Bronchial epithelial cell (primary cell): ENCODE results near the gene PARL. TPM values are rescaled to one million over a fixed set of nuclear protein-coding genes. Genes with fewer than 3 reads are reported as not detected.
A peak's percentile ranks its signal among the peaks of the same experiment; 100 is the strongest.

Source experiments
- DNase-seq: peaks from one replicate; pipeline ENCODE4 v3.0.0-alpha.2; 2010; ENCODE audit warnings: low read depth
- FAIRE-seq: peaks from 2 replicates; lab custom pipeline; 2011; peaks lifted over from hg19 to GRCh38; lab: Jason Lieb, UNC
- H3K27me3 ChIP-seq: 2 replicates; pipeline ENCODE4 v1.5.1; 2011; ENCODE audit warnings: low read length; ENCODE audit not compliant: control insufficient read depth, insufficient read depth
- H3K36me3 ChIP-seq: 2 replicates; pipeline ENCODE4 v1.5.1; 2011; ENCODE audit warnings: low read length; ENCODE audit not compliant: control insufficient read depth, insufficient read depth
- H3K4me3 ChIP-seq: 2 replicates; pipeline ENCODE4 v1.5.1; 2011; ENCODE audit warnings: mild to moderate bottlenecking, low read depth, low read length, control low read depth
- total RNA-seq: library from RNA; depleted of rRNA; stranded (reverse); fragments of >200 nt; gene quantifications from 2 replicates; pipeline ENCODE4 v1.2.1, GENCODE V29; 2014
- TF ChIP-seq, protein P1 (sequence below): IDR thresholded peaks from 2 replicates; pipeline ENCODE4 v1.5.1; 2011; ENCODE audit warnings: mild to moderate bottlenecking, moderate library complexity, low read length, control low read depth, inconsistent platforms; ENCODE audit not compliant: insufficient read depth, severe bottlenecking

PARL gene
- total RNA-seq, 1 donor from 2014 or later: 75.6 TPM

DNA sequence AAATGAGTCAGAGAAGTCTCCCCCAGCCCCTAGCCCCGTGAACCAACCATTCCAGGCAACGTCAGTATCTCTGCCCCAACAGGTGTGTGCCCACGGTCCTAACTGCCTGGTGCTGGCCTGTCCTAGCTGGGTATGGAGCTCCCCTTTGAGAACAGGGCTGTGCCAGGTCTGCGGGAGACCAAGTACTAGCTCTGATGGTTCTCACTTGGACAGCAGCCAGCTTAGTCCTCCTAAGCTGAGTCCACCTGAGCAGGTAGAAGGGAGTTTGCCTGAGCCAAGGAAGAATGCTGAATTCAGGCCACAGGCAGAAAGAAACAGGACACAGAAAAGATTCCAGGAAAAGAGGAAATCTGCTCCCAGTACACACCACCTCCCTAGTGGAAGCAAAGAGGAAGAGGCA, 33.1 kb upstream of the PARL start:
- H3K27me3 ChIP-seq: no peaks in the 10 kb centered on the region

DNA sequence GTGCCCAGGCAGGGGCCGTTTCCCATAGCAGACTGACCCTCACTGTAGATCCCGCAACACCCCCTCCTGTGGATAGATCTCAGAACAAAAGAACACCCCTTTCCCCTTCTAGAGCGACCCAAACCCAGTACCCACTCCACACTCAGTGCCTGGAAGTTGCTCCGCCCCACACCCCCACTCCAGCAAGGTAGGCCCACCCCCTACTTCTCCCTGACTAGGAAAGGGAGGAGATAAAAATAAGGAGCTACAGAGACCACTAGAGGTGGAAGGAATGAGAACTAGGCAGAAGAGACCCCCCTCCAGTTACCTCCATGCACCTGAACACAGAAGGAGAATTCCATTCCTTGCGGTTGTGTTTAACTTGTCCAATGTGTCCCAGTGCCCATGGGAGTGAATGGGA, 30.2 kb upstream of the PARL start:
- TF ChIP-seq, protein P1, sequence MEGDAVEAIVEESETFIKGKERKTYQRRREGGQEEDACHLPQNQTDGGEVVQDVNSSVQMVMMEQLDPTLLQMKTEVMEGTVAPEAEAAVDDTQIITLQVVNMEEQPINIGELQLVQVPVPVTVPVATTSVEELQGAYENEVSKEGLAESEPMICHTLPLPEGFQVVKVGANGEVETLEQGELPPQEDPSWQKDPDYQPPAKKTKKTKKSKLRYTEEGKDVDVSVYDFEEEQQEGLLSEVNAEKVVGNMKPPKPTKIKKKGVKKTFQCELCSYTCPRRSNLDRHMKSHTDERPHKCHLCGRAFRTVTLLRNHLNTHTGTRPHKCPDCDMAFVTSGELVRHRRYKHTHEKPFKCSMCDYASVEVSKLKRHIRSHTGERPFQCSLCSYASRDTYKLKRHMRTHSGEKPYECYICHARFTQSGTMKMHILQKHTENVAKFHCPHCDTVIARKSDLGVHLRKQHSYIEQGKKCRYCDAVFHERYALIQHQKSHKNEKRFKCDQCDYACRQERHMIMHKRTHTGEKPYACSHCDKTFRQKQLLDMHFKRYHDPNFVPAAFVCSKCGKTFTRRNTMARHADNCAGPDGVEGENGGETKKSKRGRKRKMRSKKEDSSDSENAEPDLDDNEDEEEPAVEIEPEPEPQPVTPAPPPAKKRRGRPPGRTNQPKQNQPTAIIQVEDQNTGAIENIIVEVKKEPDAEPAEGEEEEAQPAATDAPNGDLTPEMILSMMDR: no peak
- FAIRE-seq: no peak
- H3K36me3 ChIP-seq: peaks cover under 1% of the 10 kb centered on the region
- DNase-seq: no peak
- H3K4me3 ChIP-seq: no peak overlapping the region
- no peaks in the 10 kb centered on the region for H3K27me3 ChIP-seq

More for the DNA sequence above, 33.1 kb upstream of the PARL start:
- no peak overlapping the region for H3K4me3 ChIP-seq
- TF ChIP-seq, protein P1: no peak
- FAIRE-seq (no peak), DNase-seq (no peak)
- H3K36me3 ChIP-seq: peaks cover 17% of the 10 kb centered on the region

DNA sequence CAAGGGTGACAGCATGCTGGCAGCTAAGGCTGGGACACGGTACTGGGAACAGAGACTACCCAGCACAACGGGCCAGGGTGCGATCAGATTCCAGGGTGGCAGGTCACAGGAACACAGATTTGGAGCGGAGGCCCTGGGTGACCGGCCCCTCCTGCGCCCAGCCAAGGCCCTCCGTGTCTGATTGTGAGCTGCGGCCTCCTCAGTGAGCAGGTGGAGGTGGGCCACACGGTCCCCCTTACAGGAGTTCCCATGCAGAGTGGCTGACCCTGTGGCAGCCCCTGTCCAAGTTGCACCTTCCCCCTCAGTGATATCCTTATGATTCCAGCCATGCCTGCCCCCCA, 28.9 kb upstream of the PARL start:
- no peak for FAIRE-seq
- no peak for DNase-seq
- H3K4me3 ChIP-seq: no peak overlapping the region
- H3K36me3 ChIP-seq: no peaks in the 10 kb centered on the region
- TF ChIP-seq, protein P1: no peak
- no peaks in the 10 kb centered on the region for H3K27me3 ChIP-seq

DNA sequence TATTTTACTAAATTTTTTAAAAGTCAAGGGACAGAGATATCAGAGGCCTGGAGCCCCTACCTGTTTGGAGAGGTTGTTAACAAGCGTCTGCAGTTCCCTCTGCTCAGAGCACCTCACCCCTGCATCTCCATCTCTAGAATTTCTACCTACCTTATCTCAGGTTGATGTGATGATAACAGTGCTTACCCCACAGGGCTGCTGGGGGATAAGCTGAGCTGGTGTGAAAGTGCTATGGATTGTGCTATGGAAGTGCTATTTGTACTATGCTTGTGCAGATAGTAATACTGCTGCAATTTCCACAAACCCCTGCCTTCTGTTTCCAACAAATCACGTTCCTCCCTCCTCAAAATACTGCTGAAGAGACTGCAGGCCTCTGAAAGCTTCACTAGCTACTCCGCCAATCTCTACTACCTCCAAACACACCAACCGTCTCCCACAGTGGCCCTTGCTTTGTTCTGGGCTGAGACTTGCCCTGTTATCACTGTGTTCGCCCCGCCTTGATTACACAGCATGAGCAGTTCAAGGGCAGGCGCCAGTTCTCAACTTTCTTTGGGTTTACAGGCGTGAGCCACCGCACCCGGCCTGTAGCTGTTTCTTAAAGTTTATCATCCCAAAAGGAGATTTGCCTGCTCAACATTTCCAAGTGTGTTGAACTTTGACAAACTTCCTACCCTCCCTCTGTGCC, 28.4 kb upstream of the PARL start:
- FAIRE-seq (no peak), DNase-seq (peak; percentile 54)
- no peaks in the 10 kb centered on the region for H3K36me3 ChIP-seq
- no peaks in the 10 kb centered on the region for H3K27me3 ChIP-seq
- no peak overlapping the region for H3K4me3 ChIP-seq
- TF ChIP-seq, protein P1: no peak

DNA sequence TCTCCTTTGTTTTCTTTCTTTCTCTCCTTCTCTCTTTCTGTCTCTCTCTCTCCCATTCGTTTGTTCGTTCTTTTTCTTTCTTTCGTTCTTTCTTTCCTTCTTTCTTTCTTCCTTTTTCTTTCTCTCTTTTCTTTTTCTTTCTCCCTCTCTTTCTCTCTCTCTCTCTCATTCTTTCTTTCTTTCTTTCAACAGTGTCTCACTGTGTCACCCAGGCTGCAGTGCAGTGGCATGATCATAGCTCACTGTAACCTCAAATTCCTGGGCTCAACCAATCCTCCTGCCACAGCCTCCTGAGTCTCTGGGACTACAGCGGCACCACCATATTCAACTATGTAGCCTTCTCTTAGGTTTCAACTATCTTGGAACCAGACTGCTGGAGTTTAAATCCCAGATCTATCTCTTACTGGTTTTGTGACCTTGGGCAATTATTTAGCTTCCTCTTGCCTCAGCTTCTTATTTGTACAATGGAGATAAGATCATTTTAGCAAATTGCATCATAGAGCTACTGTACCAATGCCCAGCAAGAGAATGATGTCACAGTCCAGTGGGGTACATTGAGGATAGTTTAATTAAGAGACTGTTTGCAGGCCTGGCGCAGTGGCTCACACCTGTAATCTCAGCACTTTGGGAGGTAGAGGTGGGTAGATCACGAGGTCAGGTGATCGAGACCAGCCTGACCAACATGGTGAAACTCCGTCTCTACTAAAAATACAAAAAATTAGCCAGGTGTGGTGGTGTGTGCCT, 27.3 kb upstream of the PARL start:
- DNase-seq (peak; percentile 24), FAIRE-seq (no peak)
- Histone ChIP-seq H3K36me3 (no peaks in the 10 kb centered on the region), H3K4me3 (no peak overlapping the region), H3K27me3 (no peaks in the 10 kb centered on the region)
- TF ChIP-seq, protein P1: no peak

DNA sequence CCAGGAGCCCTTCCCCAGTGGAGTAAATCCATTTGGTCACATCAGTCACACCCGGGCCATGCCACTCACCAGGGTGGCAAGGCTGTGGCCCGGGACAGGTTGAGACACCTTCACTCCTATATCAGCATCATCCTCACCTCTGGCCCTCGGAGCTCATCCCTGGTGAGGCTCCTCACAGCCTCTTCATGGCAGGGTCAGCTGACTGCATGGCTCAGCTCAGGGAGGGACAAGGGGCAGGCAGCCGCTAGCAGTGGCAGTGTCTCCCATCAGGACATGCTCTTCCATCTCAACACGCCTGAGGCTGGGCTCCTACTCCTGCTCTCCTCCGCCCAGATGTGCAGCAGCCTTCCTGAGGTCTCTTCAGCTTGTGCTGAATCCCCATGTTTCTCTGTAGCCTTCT, 26.4 kb upstream of the PARL start:
- H3K4me3 ChIP-seq: no peak overlapping the region
- DNase-seq (no peak), FAIRE-seq (no peak)
- no peaks in the 10 kb centered on the region for H3K27me3 ChIP-seq
- H3K36me3 ChIP-seq: no peaks in the 10 kb centered on the region
- TF ChIP-seq, protein P1: no peak
